SH-SY5Y (cell line): ENCODE data around the gene TRIP4.

ENCODE experiments used
- GATA2 ChIP-seq: IDR thresholded peaks from 2 replicates; pipeline ENCODE4 v1.6.1; 2011; ENCODE audit warnings: mild to moderate bottlenecking, low read depth, low read length
- GATA3 ChIP-seq: IDR thresholded peaks from 2 replicates; pipeline ENCODE4 v1.6.1; 2011; ENCODE audit warnings: low read depth, mild to moderate bottlenecking, low read length, moderate library complexity

GRCh38 chr15:64373360-64373759 lies 14.3 kb upstream of the TRIP4 start:
- TF ChIP-seq GATA2 (no peak), GATA3 (no peak)
